ENCODE results near the gene GARIN5B. TPM values are rescaled to one million over a fixed set of nuclear protein-coding genes. Genes with fewer than 3 reads are reported as not detected.
"Not testable (repeated sequence)": the region's sequence is repeated elsewhere in the genome, so short reads cannot be mapped to it uniquely, and the experiment has no call there.

GARIN5B gene
- total RNA-seq, 3 donors from 2014 or later, result not detected

DNA sequence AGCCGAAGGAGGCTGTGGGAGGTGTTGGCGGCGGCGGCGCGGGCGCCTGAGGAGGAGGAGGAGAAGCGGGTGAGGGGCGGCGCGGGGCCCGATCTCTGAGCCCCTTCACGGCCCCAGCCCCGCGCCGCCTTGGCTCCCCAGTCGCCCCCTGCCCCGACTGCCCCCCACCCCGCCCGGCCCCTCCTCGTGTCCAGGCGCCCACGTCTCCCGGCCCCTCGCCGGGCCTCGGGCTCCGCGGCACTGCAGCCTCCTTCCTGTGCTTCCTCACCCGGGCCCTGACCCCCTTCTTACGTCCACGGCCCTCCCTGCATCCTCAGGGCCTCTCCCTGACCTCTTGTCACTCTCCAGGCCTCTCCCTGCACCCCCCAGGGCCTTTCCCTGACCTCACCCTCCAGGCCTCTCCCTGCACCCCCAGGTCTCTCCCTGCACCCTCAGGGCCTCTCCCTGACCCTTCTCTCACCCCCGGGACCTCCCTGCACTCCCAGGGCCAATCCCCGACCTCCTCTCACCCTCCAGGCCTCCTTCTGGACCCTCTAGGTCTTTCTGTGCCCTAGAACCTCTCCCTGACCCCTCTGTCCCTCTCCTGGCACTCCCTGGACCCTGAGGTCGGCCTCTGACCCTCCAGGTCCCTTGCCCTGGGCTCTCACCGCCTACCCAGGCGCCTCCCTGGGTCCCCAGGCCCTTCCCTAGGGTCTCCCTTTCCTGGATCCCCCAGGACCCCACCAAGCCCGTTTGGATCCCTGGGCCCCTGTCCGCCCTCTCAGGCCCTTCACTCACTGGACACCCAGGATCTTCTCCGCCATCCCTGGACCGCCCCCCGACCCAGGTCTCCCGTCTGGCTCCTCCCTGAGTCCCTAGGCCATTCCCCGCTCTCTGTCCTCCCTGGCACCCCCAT, 22.9 kb downstream of the GARIN5B start:
- ATAC-seq (peak; percentile 1), DNase-seq (peak; percentile 56 to 72 (median 69))
- peak overlapping the region; percentile 34 for H3K4me3 ChIP-seq
- TF ChIP-seq, protein P1, sequence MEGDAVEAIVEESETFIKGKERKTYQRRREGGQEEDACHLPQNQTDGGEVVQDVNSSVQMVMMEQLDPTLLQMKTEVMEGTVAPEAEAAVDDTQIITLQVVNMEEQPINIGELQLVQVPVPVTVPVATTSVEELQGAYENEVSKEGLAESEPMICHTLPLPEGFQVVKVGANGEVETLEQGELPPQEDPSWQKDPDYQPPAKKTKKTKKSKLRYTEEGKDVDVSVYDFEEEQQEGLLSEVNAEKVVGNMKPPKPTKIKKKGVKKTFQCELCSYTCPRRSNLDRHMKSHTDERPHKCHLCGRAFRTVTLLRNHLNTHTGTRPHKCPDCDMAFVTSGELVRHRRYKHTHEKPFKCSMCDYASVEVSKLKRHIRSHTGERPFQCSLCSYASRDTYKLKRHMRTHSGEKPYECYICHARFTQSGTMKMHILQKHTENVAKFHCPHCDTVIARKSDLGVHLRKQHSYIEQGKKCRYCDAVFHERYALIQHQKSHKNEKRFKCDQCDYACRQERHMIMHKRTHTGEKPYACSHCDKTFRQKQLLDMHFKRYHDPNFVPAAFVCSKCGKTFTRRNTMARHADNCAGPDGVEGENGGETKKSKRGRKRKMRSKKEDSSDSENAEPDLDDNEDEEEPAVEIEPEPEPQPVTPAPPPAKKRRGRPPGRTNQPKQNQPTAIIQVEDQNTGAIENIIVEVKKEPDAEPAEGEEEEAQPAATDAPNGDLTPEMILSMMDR (IDR thresholded peaks at IDR 0.05), result no peak
- intact Hi-C loops (cut with DNase I, micrococcal nuclease), result no loop called here
- no peaks in the 10 kb centered on the region for H3K9me3 ChIP-seq
- peaks cover 17% of the 10 kb centered on the region for H3K4me1 ChIP-seq (ENCODE audit: low read depth)
- H3K36me3 ChIP-seq (ENCODE audit: low read depth), result peaks cover 7% of the 10 kb centered on the region

DNA sequence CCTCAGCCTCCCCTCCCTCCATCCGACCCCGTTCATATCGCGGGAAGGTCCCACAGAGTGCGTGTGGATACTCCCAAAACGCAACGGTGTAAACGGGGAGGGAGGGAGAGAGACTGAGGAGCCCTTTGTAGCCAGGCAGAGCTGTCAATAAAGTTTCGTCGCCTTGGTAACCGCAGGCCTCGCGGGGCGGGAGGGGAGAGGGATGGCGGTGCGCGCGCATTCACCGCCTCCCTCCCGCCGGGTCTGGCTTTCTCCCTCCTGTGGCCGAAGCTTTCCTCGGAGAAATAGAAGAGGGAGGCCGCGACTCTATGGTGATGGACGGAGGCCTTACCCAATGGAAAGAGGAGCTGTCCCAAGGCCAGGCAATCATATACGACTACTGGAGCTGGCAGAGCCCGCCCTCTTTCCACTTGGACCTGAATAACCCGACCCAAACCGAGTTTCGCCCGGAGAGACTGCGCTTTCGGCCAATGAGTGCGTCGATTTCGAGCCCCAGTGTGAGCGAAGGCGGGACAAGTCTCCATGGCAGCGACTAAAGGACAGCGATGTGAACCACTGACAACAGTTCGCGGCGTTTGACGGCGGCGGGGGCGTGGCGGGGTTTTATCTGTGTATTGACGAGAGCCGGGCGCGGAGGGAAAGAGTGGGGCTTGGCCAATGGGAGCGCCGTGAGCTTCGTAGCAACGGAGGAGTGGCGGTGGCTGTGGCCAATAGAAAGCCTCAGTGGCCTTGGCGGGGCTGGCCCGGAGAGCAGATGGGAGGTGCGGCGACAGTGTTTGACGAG, 23.8 kb downstream of the GARIN5B start, which contains the start of gene KMT5C:
KMT5C (plus strand) TSS at position 772 of the 784 bp plus-strand sequence. CDS start 2,061 bp downstream, outside the sequence.
- TF ChIP-seq, protein P1 (IDR thresholded peaks at IDR 0.05), result peak; percentile 25
- Histone ChIP-seq H3K36me3 (ENCODE audit: low read depth) (peaks cover 7% of the 10 kb centered on the region), H3K4me1 (ENCODE audit: low read depth) (peaks cover 17% of the 10 kb centered on the region), H3K9me3 (no peaks in the 10 kb centered on the region), H3K4me3 (peak within 1 kb of the TSS; percentile 34)
- intact Hi-C loops (cut with DNase I, micrococcal nuclease), result no loop called here
- peak; percentile 100 for DNase-seq
- ATAC-seq, result peak; percentile 86

DNA sequence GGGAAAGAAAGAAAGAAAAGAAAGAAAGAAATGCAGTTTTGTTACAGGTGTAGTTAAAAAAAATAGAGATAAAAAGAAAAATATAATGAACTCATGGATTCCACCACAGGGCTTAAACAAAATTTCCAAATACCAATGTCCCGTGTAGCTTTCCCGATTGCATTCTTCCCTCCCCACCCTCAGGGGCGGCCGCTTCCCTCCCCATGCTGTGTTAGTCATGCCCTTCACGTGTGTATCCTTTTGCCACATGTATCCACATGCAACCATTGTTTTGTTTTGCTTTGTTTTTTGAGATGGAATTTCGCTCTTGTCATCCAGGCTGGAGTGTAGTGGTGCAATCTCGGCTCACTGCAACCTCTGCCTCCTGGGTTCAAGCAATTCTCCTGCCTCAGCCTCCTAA, 27.0 kb downstream of the GARIN5B start:
- Histone ChIP-seq H3K4me1 (ENCODE audit: low read depth) (peaks cover 20% of the 10 kb centered on the region), H3K4me3 (no peak overlapping the region), H3K9me3 (no peaks in the 10 kb centered on the region), H3K36me3 (ENCODE audit: low read depth) (peaks cover 7% of the 10 kb centered on the region)
- DNase-seq, result no peak
- no peak for ATAC-seq
- TF ChIP-seq, protein P1 (IDR thresholded peaks at IDR 0.05), result no peak
- intact Hi-C loops (cut with DNase I, micrococcal nuclease), result no loop called here

DNA sequence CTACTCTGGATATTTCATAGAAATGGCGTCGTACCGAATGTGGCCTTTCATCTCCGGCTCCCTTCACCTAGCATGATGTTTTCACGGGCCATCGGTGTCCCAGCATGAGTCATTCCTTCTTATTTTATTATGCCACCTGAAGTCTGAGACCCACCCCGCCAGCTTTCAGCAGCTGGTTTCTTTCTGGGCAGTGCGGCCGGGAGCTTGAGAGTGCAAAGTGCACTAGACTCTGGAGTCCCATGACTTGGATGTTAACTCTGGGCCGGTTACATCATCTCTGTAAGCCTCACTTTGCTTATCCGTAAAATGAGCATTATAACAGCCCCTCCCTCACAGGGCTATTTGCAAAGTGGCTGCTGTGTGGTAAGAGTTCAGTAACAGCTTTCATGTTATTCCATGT, 29.2 kb downstream of the GARIN5B start:
- H3K36me3 ChIP-seq (ENCODE audit: low read depth), result no peaks in the 10 kb centered on the region
- DNase-seq (peak; percentile 82 to 89 (median 85)), ATAC-seq (peak; percentile 93)
- H3K4me1 ChIP-seq (ENCODE audit: low read depth), result peaks cover 12% of the 10 kb centered on the region
- intact Hi-C loops (cut with DNase I, micrococcal nuclease), result no loop called here
- H3K9me3 ChIP-seq, result no peaks in the 10 kb centered on the region
- no peak overlapping the region for H3K4me3 ChIP-seq
- TF ChIP-seq, protein P1 (IDR thresholded peaks at IDR 0.05), result no peak

DNA sequence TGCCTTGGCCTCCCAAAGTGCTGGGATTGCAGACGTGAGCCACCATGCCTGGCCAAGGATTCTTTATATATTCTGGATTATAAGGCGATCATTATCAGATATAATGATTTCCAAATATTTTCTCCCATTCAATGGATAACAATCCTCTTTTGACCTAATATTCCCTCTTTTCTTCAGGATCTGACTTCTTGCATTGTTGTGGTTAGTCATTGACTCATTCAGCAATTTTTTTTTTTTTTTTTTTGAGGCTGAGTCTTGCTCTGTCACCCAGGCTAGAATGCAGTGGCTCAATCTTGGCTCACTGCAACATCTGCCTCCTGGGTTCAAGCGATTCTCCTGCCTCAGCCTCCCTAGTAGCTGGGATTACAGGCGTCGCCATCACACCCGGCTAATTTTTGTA, 33.3 kb downstream of the GARIN5B start:
- intact Hi-C loops (cut with DNase I, micrococcal nuclease); DNase-seq; H3K4me3 ChIP-seq; H3K9me3 ChIP-seq; H3K36me3 ChIP-seq (ENCODE audit: low read depth); H3K4me1 ChIP-seq (ENCODE audit: low read depth); ATAC-seq: not testable (repeated sequence)

DNA sequence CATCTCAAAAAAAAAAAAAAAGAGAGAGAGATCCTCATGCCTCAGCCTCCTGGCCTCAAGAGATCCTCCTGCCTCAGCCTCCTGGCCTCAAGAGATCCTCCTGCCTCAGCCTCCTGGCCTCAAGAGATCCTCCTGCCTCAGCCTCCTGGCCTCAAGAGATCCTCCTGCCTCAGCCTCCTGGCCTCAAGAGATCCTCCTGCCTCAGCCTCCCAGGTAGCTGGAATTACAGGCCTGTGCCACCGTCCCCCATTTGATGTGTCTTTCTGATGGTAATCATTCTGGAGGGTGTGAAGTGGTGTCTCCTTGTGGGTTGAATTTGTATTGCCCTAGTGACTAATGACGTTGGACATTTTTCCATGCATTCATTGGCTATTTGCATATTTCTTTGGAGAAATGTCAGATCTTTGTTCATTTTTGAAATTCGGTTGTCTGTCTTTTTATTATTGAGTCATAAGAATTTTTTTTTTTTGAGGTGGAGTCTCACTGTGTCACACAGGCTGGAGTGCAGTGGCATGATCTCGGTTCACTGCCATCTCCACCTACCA, 34.2 kb downstream of the GARIN5B start:
- ATAC-seq; H3K4me3 ChIP-seq; H3K36me3 ChIP-seq (ENCODE audit: low read depth); H3K4me1 ChIP-seq (ENCODE audit: low read depth); DNase-seq; H3K9me3 ChIP-seq; intact Hi-C loops (cut with DNase I, micrococcal nuclease): not testable (repeated sequence)

Data from mucosa of descending colon (tissue), 3 donors.